ENCODE data around the gene S100A13. TPM values are rescaled to one million over a fixed set of nuclear protein-coding genes. Genes with fewer than 3 reads are reported as not detected.
"Not testable (repeated sequence)": the region's sequence is repeated elsewhere in the genome, so short reads cannot be mapped to it uniquely, and the experiment has no call there.

The S100A13 gene
- total RNA-seq, 1 donor from 2014 or later, result 26.5 TPM

GRCh38 chr1:153608089-153608682, 19.1 kb downstream of the S100A13 start:
- DNase-seq (ENCODE audit: low spot score), result peak; percentile 48

- DNase-seq (ENCODE audit: low spot score), result no peak
Observed at GRCh38 chr1:153607381-153607780, 19.9 kb downstream of the S100A13 start.

GRCh38 chr1:153606194-153606593, 21.1 kb downstream of the S100A13 start:
- DNase-seq (ENCODE audit: low spot score), result no peak

GRCh38 chr1:153602749-153603148, 24.6 kb downstream of the S100A13 start:
- DNase-seq (ENCODE audit: low spot score), result no peak

GRCh38 chr1:153599847-153600246, 27.5 kb downstream of the S100A13 start:
- no peak for DNase-seq (ENCODE audit: low spot score)

- no peak for DNase-seq (ENCODE audit: low spot score)
Observed at GRCh38 chr1:153598309-153599172, 28.8 kb downstream of the S100A13 start.

GRCh38 chr1:153597206-153597605, 30.1 kb downstream of the S100A13 start:
- no peak for DNase-seq (ENCODE audit: low spot score)

- DNase-seq (ENCODE audit: low spot score), result no peak
Observed at GRCh38 chr1:153592748-153593147, 34.6 kb downstream of the S100A13 start.

- DNase-seq (ENCODE audit: low spot score), result no peak
Observed at GRCh38 chr1:153588482-153588881, 38.8 kb downstream of the S100A13 start.

- not testable (repeated sequence) for DNase-seq (ENCODE audit: low spot score)
Observed at GRCh38 chr1:153588033-153588432, 39.3 kb downstream of the S100A13 start.

- no peak for DNase-seq (ENCODE audit: low spot score)
Observed at GRCh38 chr1:153587314-153587713, 40.0 kb downstream of the S100A13 start.

GRCh38 chr1:153586347-153586746, 41.0 kb downstream of the S100A13 start:
- no peak for DNase-seq (ENCODE audit: low spot score)

GRCh38 chr1:153585006-153585405, 42.3 kb downstream of the S100A13 start:
- DNase-seq (ENCODE audit: low spot score), result peak; percentile 83

- no peak for DNase-seq (ENCODE audit: low spot score)
Observed at GRCh38 chr1:153583976-153584375, 43.3 kb downstream of the S100A13 start.

- DNase-seq (ENCODE audit: low spot score), result not testable (repeated sequence)
Observed at GRCh38 chr1:153583514-153583913, 43.8 kb downstream of the S100A13 start.

GRCh38 chr1:153582836-153583235, 44.5 kb downstream of the S100A13 start:
- not testable (repeated sequence) for DNase-seq (ENCODE audit: low spot score)

GRCh38 chr1:153578936-153579335, 48.4 kb downstream of the S100A13 start:
- DNase-seq (ENCODE audit: low spot score), result no peak

- no peak for DNase-seq (ENCODE audit: low spot score)
Observed at GRCh38 chr1:153578490-153578889, 48.8 kb downstream of the S100A13 start.

- DNase-seq (ENCODE audit: low spot score), result no peak
Observed at GRCh38 chr1:153577624-153578051, 49.7 kb downstream of the S100A13 start.

GRCh38 chr1:153577138-153577537, 50.2 kb downstream of the S100A13 start:
- no peak for DNase-seq (ENCODE audit: low spot score)

- DNase-seq (ENCODE audit: low spot score), result not testable (repeated sequence)
Observed at GRCh38 chr1:153575497-153575896, 51.8 kb downstream of the S100A13 start.

GRCh38 chr1:153575081-153575491, 52.2 kb downstream of the S100A13 start:
- DNase-seq (ENCODE audit: low spot score), result not testable (repeated sequence)

- no peak for DNase-seq (ENCODE audit: low spot score)
Observed at GRCh38 chr1:153573351-153573750, 54.0 kb downstream of the S100A13 start.

All from umbilical cord (tissue), 2 donors.